ENCODE data around the gene RUFY1.
A peak's percentile ranks its signal among the peaks of the same experiment; 100 is the strongest.

RUFY1 gene

DNA sequence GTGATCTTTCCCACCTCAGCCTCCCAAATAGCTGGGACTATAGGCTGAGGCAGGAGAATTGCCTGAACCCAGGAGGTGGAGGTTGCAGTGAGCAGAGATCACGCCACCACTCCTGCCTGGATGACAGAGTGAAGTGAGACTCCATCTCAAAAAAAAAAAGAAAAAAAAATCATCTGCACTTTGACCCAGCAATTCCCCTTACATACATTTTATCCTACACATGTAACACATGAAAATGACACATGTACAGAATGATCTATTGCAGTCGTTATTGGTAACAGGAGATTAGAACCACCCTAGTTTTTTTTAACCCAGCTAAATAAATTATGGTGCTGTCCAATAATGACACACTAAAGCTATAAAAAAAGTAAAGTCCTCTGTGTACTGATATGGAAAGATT, 14.2 kb downstream of the RUFY1 start:
- peaks cover 13% of the 10 kb centered on the region for H3K36me3 Mint-ChIP-seq
- H3K9me3 Mint-ChIP-seq (ENCODE audit: low read depth), result no peaks in the 10 kb centered on the region
- no peaks in the 10 kb centered on the region for H3K27me3 Mint-ChIP-seq
- H3K4me1 Mint-ChIP-seq (ENCODE audit: low read depth), result peaks cover 5% of the 10 kb centered on the region
- H3K27ac Mint-ChIP-seq, result no peak overlapping the region
- no peak overlapping the region for H3K4me3 Mint-ChIP-seq

DNA sequence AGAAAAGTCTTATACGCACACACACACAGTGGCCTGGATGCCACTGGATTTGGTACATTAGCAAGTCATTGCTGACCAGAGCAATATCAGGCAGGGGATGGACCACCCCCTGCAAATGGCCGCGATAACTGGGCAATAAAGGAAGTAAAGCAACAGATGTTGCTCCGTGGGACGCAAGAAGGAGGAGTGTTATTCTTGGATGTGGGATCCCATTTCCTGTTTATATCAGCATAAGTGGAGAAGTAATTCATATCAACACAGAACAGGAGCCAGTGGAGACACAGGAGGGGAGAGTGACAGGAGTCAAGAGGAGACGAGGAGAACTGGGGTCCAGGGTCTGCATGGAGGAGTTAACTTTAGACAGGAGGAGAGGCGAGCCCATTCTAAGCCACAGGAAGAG, 18.4 kb downstream of the RUFY1 start:
- no peaks in the 10 kb centered on the region for H3K9me3 Mint-ChIP-seq (ENCODE audit: low read depth)

GRCh38 chr5:179572386-179572785, 22.0 kb downstream of the RUFY1 start:
- Mint-ChIP-seq H3K36me3 (peaks cover 11% of the 10 kb centered on the region), H3K27me3 (no peaks in the 10 kb centered on the region), H3K4me3 (no peak overlapping the region), H3K27ac (no peak overlapping the region), H3K4me1 (ENCODE audit: low read depth) (peaks cover 2% of the 10 kb centered on the region), H3K9me3 (ENCODE audit: low read depth) (no peaks in the 10 kb centered on the region)

More for the DNA sequence above, 18.4 kb downstream of the RUFY1 start:
- H3K27ac Mint-ChIP-seq, result peak overlapping the region; percentile 87
- peaks cover 2% of the 10 kb centered on the region for H3K4me1 Mint-ChIP-seq (ENCODE audit: low read depth)
- H3K36me3 Mint-ChIP-seq, result peaks cover 13% of the 10 kb centered on the region
- no peak overlapping the region for H3K4me3 Mint-ChIP-seq
- no peaks in the 10 kb centered on the region for H3K27me3 Mint-ChIP-seq

DNA sequence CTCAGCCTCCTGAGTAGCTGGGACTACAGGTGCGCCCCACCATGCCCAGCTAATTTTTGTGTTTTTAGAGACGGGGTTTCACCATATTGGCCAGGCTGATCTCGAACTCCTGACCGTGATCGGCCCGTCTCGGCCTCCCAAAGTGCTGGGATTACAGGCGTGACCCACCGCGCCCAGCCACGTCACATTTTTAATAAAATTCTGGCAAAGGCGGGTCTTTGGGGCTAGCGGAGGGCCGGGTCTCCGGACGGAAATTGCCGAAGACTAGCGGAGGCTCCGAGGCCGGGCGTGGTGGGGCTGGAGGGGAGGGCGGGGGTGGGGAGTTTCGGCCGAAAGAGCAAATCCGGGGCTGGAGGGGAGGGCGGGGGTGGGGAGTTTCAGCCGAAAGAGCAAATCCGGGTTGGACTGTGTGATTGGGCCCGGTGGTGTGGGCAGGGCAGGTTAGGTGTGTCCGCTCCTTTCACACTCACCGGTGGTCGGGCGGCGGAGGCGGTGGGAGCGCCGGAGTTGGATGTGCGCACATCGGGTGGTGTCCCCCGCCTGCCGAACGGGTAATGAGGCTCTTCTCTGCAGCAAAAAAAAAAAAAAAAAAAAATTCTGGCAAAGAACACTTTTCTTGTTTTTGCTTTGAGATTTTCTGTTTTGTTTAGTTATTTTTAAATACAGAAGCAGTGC, 27.1 kb downstream of the RUFY1 start:
- peaks cover 4% of the 10 kb centered on the region for H3K36me3 Mint-ChIP-seq
- H3K27ac Mint-ChIP-seq, result no peak overlapping the region
- no peaks in the 10 kb centered on the region for H3K9me3 Mint-ChIP-seq (ENCODE audit: low read depth)
- H3K4me1 Mint-ChIP-seq (ENCODE audit: low read depth), result no peaks in the 10 kb centered on the region
- H3K27me3 Mint-ChIP-seq, result no peaks in the 10 kb centered on the region
- no peak overlapping the region for H3K4me3 Mint-ChIP-seq

- H3K4me3 Mint-ChIP-seq, result no peak overlapping the region
- no peaks in the 10 kb centered on the region for H3K9me3 Mint-ChIP-seq (ENCODE audit: low read depth)
- H3K4me1 Mint-ChIP-seq (ENCODE audit: low read depth), result no peaks in the 10 kb centered on the region
- H3K27me3 Mint-ChIP-seq, result no peaks in the 10 kb centered on the region
- peaks cover 7% of the 10 kb centered on the region for H3K36me3 Mint-ChIP-seq
- H3K27ac Mint-ChIP-seq, result no peak overlapping the region
Measured at GRCh38 chr5:179585941-179586401, 35.6 kb downstream of the RUFY1 start.

GRCh38 chr5:179588166-179588565, 37.8 kb downstream of the RUFY1 start:
- H3K36me3 Mint-ChIP-seq, result peaks cover 7% of the 10 kb centered on the region
- H3K9me3 Mint-ChIP-seq (ENCODE audit: low read depth), result no peaks in the 10 kb centered on the region
- no peaks in the 10 kb centered on the region for H3K4me1 Mint-ChIP-seq (ENCODE audit: low read depth)
- H3K27ac Mint-ChIP-seq, result no peak overlapping the region
- H3K27me3 Mint-ChIP-seq, result no peaks in the 10 kb centered on the region
- no peak overlapping the region for H3K4me3 Mint-ChIP-seq

DNA sequence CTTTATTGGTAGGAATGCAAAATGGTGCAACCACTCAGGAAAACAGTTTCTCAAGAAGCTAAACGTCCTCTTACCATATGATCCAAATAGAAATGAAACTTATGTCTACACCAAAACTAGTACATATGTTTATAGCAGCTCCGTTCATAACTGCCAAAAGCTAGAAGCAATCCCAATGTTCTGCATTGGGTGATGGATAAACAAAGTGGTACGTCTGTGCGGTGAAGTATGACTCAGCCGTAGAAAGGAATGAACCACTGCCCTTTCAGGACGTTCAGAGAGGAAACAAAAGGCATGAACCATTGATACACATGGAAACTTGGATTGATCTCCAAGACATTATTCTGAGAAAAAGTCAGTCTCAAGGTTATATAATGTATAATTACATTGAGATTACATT, 45.6 kb downstream of the RUFY1 start:
- H3K27ac Mint-ChIP-seq, result no peak overlapping the region
- H3K36me3 Mint-ChIP-seq, result peaks cover 9% of the 10 kb centered on the region
- no peak overlapping the region for H3K4me3 Mint-ChIP-seq

DNA sequence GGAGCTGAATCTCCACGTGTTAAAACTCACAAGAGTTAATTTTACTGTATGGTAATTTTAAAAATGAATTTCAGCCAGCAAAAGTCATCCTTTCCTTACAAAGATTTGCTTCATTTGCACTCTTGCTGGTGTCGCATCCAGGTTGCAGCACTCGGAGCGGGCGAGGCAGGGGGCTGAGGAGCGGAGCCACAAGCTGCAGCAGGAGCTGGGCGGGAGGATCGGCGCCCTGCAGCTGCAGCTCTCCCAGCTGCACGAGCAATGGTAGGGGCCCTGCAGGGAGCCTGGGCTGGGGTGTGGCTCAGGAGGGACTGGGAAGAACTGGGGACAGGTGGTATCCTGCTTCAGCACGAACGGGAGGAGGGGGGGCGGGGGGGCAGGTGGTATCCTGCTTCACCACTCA, 46.1 kb downstream of the RUFY1 start:
- Mint-ChIP-seq H3K27ac (no peak overlapping the region), H3K27me3 (no peaks in the 10 kb centered on the region), H3K4me1 (ENCODE audit: low read depth) (no peaks in the 10 kb centered on the region), H3K9me3 (ENCODE audit: low read depth) (no peaks in the 10 kb centered on the region), H3K36me3 (peaks cover 9% of the 10 kb centered on the region), H3K4me3 (no peak overlapping the region)

More for the DNA sequence above, 45.6 kb downstream of the RUFY1 start:
- H3K9me3 Mint-ChIP-seq (ENCODE audit: low read depth), result no peaks in the 10 kb centered on the region
- H3K4me1 Mint-ChIP-seq (ENCODE audit: low read depth), result no peaks in the 10 kb centered on the region
- no peaks in the 10 kb centered on the region for H3K27me3 Mint-ChIP-seq

- Mint-ChIP-seq H3K36me3 (peaks cover 7% of the 10 kb centered on the region), H3K4me1 (ENCODE audit: low read depth) (no peaks in the 10 kb centered on the region), H3K27ac (no peak overlapping the region), H3K4me3 (no peak overlapping the region), H3K27me3 (no peaks in the 10 kb centered on the region), H3K9me3 (ENCODE audit: low read depth) (no peaks in the 10 kb centered on the region)
Measured at GRCh38 chr5:179599100-179599499, 48.7 kb downstream of the RUFY1 start.

GRCh38 chr5:179599566-179599965, 49.2 kb downstream of the RUFY1 start:
- Mint-ChIP-seq H3K9me3 (ENCODE audit: low read depth) (no peaks in the 10 kb centered on the region), H3K36me3 (peaks cover 5% of the 10 kb centered on the region), H3K4me1 (ENCODE audit: low read depth) (no peaks in the 10 kb centered on the region), H3K27ac (no peak overlapping the region), H3K4me3 (no peak overlapping the region), H3K27me3 (no peaks in the 10 kb centered on the region)

- no peak overlapping the region for H3K27ac Mint-ChIP-seq
- H3K36me3 Mint-ChIP-seq, result peaks cover 5% of the 10 kb centered on the region
- no peaks in the 10 kb centered on the region for H3K27me3 Mint-ChIP-seq
Measured at GRCh38 chr5:179599973-179600372, 49.6 kb downstream of the RUFY1 start.

GRCh38 chr5:179601871-179602625, 51.7 kb downstream of the RUFY1 start:
- H3K36me3 Mint-ChIP-seq, result peaks cover 2% of the 10 kb centered on the region
- no peaks in the 10 kb centered on the region for H3K4me1 Mint-ChIP-seq (ENCODE audit: low read depth)

More at GRCh38 chr5:179599973-179600372, 49.6 kb downstream of the RUFY1 start:
- Mint-ChIP-seq H3K4me3 (no peak overlapping the region), H3K9me3 (ENCODE audit: low read depth) (no peaks in the 10 kb centered on the region), H3K4me1 (ENCODE audit: low read depth) (no peaks in the 10 kb centered on the region)

DNA sequence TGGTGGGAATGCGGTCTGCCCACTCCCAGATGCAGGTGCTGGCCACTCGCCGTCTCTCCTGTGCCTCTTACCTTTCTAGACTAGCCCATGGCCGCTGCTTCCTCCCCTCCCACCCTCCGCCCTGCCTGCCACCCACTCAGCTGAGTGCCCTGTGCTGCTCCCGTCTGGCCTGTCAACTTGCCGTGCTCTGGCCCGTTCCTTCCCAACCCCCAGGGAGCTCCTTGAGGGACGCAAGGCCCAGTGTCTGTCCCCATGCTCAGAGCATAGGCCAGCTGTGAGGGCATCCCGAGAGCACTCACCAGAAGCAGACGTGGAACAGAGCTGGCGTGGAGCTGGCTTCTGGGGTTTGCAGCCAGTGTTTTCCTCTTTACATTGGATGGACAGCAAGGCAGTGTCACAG, 53.0 kb downstream of the RUFY1 start:
- H3K9me3 Mint-ChIP-seq (ENCODE audit: low read depth), result no peaks in the 10 kb centered on the region
- peaks cover 2% of the 10 kb centered on the region for H3K36me3 Mint-ChIP-seq
- H3K4me1 Mint-ChIP-seq (ENCODE audit: low read depth), result peaks cover 6% of the 10 kb centered on the region
- H3K4me3 Mint-ChIP-seq, result no peak overlapping the region
- H3K27me3 Mint-ChIP-seq, result no peaks in the 10 kb centered on the region
- H3K27ac Mint-ChIP-seq, result no peak overlapping the region

More at GRCh38 chr5:179601871-179602625, 51.7 kb downstream of the RUFY1 start:
- Mint-ChIP-seq H3K4me3 (no peak overlapping the region), H3K9me3 (ENCODE audit: low read depth) (no peaks in the 10 kb centered on the region), H3K27ac (no peak overlapping the region), H3K27me3 (no peaks in the 10 kb centered on the region)

DNA sequence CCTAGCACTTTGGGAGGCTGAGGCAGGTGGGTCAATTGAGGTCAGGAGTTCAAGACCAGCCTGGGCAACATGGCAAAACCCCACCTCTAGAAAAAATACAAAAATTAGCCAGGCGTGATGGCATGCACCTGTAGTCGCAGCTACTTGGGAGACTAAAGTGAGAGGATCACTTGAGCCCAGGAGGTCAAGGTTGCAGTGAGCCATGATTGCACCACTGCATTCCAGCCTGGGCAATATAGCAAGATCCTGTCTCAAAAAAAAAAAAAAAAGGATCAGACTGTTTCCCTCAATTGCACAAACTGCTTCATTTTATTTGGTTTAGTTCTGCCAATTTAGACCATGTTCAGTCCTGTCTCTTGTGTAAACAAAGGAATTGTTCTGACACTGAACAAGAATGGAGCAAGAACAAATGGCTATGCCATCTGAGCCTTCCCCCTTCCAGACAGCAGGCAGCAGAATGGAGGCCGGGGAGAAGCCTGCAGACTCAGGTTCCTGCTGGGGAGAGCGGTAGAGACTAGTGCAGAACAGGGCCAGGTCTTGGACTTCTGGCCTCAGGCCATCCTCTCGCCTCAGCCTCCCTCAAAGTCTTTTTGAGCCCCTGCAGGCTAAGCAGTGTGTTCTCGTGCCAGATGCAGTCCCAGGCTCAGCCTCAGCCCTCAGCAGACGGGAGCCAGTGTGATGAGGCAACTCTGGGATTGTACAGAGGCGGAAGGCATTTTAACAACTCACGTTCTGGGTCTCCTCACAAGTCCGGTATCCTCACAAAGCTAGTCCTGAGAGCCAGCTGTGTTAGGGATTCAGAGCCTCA, 54.9 kb downstream of the RUFY1 start:
- no peaks in the 10 kb centered on the region for H3K36me3 Mint-ChIP-seq
- peaks cover 15% of the 10 kb centered on the region for H3K4me1 Mint-ChIP-seq (ENCODE audit: low read depth)
- H3K4me3 Mint-ChIP-seq, result no peak overlapping the region
- no peaks in the 10 kb centered on the region for H3K27me3 Mint-ChIP-seq
- H3K9me3 Mint-ChIP-seq (ENCODE audit: low read depth), result no peaks in the 10 kb centered on the region
- H3K27ac Mint-ChIP-seq, result peak overlapping the region; percentile 25

All from activated naive CD8-positive, alpha-beta T cell (primary cell).